ENCODE results near the gene PACS1. TPM values are rescaled to one million over a fixed set of nuclear protein-coding genes. Genes with fewer than 3 reads are reported as not detected.

PACS1 gene
- total RNA-seq, 1 donor from 2014 or later, result 49.9 TPM

DNA sequence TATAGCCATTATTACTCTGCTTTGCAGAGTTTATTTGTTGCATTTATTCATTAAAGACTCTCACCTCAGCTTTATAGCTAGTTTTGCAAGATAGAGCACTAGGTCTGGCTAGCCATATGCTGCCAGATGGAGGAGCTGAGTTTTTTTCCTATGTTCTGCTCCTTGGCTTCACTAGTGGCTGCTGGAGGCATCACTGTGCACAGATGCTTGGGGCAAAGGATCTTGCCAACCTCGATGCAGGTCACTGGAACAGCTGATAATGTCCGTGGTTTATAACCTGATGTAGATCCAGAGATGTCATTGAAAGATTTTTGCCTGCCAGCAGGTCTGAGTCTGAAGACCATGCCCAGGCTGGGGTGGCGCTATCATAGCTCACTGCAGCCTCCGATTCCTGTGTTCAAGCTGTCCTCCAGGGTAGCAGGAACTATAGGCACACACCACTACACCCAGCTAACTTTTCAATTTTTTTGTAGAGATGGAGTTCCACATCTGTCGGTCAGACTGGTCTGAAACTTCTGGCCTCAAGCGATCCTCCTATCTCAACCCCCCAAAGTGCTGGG, 63.2 kb downstream of the PACS1 start:
- no peak for TF ChIP-seq CTCF (conservative IDR thresholded peaks at IDR 0.05)
- Mint-ChIP-seq H3K27ac (peak overlapping the region; percentile 14), H3K4me3 (no peak overlapping the region), H3K4me1 (ENCODE audit: unreplicated experiment) (peaks cover 12% of the 10 kb centered on the region), H3K9me3 (no peaks in the 10 kb centered on the region), H3K27me3 (no peaks in the 10 kb centered on the region), H3K36me3 (no peaks in the 10 kb centered on the region)
- no peak for DNase-seq (ENCODE audit: extremely low spot score, unreplicated experiment)

DNA sequence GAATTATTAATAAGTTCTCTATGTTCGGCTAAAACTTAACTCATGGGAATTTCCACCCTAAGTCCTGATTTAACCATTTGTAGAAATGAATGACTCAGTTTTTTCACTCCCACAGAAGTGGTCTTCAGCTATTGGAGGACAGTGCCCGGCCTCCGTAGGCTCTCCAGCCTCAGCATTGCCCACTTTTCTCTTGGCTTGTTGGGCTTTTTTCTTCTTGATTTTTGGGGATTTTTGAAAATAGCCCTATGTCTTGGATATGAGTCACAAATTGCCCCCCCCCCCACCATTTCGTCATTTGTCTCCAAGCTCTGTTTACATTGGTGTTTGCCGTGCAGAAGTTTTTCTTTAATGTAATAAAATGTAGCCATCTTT, 66.7 kb downstream of the PACS1 start:
- TF ChIP-seq CTCF (conservative IDR thresholded peaks at IDR 0.05), result no peak
- Mint-ChIP-seq H3K36me3 (no peaks in the 10 kb centered on the region), H3K27ac (peak overlapping the region; percentile 13), H3K4me1 (ENCODE audit: unreplicated experiment) (peaks cover 12% of the 10 kb centered on the region), H3K27me3 (no peaks in the 10 kb centered on the region), H3K4me3 (no peak overlapping the region), H3K9me3 (no peaks in the 10 kb centered on the region)
- no peak for DNase-seq (ENCODE audit: extremely low spot score, unreplicated experiment)

DNA sequence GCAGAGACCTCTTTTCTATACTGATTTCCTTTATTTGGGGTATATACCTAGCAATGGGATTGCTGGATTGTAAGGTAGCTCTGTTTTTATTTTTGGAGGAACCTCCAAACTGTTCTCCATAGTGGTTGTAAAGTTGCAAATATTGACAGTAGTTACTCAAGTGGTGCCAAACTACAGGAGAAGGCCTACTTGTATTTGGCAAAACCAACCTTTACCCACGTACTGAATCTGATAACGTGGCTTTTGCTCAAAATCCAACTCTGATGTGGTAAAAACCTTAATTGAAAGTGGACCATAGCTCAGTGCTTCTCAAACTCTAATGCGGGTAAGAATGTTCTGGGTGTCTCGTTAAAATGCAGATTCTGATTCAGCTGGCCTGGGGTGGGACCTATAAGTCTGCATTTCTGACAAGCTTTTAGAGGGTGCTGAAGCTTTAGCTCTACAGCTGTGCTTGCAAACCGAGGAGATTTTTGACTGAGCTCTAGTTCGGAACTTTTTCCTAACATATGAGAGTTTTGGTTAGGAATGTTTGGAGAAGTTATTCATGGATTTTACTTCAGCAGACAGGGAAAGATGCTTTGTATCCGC, 69.8 kb downstream of the PACS1 start:
- H3K36me3 Mint-ChIP-seq, result no peaks in the 10 kb centered on the region
- DNase-seq (ENCODE audit: extremely low spot score, unreplicated experiment), result no peak
- H3K4me1 Mint-ChIP-seq (ENCODE audit: unreplicated experiment), result peaks cover 25% of the 10 kb centered on the region
- H3K9me3 Mint-ChIP-seq, result no peaks in the 10 kb centered on the region
- H3K4me3 Mint-ChIP-seq, result no peak overlapping the region
- H3K27me3 Mint-ChIP-seq, result no peaks in the 10 kb centered on the region
- H3K27ac Mint-ChIP-seq, result no peak overlapping the region
- TF ChIP-seq CTCF (conservative IDR thresholded peaks at IDR 0.05), result no peak

- Mint-ChIP-seq H3K27me3 (no peaks in the 10 kb centered on the region), H3K27ac (peak overlapping the region; percentile 44)
Measured at GRCh38 chr11:66142370-66143263, 72.5 kb downstream of the PACS1 start.

GRCh38 chr11:66143264-66143566, 73.1 kb downstream of the PACS1 start:
- H3K27ac Mint-ChIP-seq, result peak overlapping the region; percentile 44

More at GRCh38 chr11:66142370-66143263, 72.5 kb downstream of the PACS1 start:
- H3K4me3 Mint-ChIP-seq, result no peak overlapping the region
- H3K4me1 Mint-ChIP-seq (ENCODE audit: unreplicated experiment), result peaks cover 14% of the 10 kb centered on the region
- no peak for DNase-seq (ENCODE audit: extremely low spot score, unreplicated experiment)
- H3K36me3 Mint-ChIP-seq, result peaks cover 8% of the 10 kb centered on the region
- no peak for TF ChIP-seq CTCF (conservative IDR thresholded peaks at IDR 0.05)
- H3K9me3 Mint-ChIP-seq, result peaks cover 5% of the 10 kb centered on the region

More at GRCh38 chr11:66143264-66143566, 73.1 kb downstream of the PACS1 start:
- H3K4me3 Mint-ChIP-seq, result no peak overlapping the region
- peaks cover 5% of the 10 kb centered on the region for H3K9me3 Mint-ChIP-seq
- no peak for TF ChIP-seq CTCF (conservative IDR thresholded peaks at IDR 0.05)
- H3K27me3 Mint-ChIP-seq, result no peaks in the 10 kb centered on the region
- peaks cover 14% of the 10 kb centered on the region for H3K4me1 Mint-ChIP-seq (ENCODE audit: unreplicated experiment)
- DNase-seq (ENCODE audit: extremely low spot score, unreplicated experiment), result no peak
- H3K36me3 Mint-ChIP-seq, result peaks cover 8% of the 10 kb centered on the region
